SK-N-SH treated with all-trans-retinoic acid at 6 μM for 48 hours (cell line): Measurements from ENCODE around the gene SLC13A3.

Experiments
- ATAC-seq: fragments of 200-7000 bp; cut with Tn5 transposase; 3 replicates; pipeline ENCODE4 v1.9.1; 2020; ENCODE audit warnings: mild to moderate bottlenecking, moderate library complexity
- ARNTL ChIP-seq: fragments of 450-650 bp; formaldehyde crosslinking; IDR thresholded peaks from 2 replicates; pipeline ENCODE4 v1.5.0; 2020; ENCODE audit warnings: low read depth, mild to moderate bottlenecking, moderate library complexity, borderline replicate concordance
- BACH2 ChIP-seq: fragments of 250-450 bp; sonication (Bioruptor Pico); IDR thresholded peaks from 2 replicates; pipeline ENCODE4 v1.9.0; 2021; ENCODE audit warnings: mild to moderate bottlenecking, borderline replicate concordance
- CSDC2 ChIP-seq: fragments of 250-450 bp; sonication (Bioruptor Pico); IDR thresholded peaks from 2 replicates; pipeline ENCODE4 v1.5.0; 2020; ENCODE audit warnings: mild to moderate bottlenecking, moderate library complexity
- CSRNP3 ChIP-seq: fragments of 250-450 bp; sonication (Bioruptor Pico); IDR thresholded peaks from 2 replicates; pipeline ENCODE4 v1.5.1; 2021; ENCODE audit warnings: mild to moderate bottlenecking, moderate library complexity
- ESRRG ChIP-seq: fragments of 250-450 bp; sonication (Bioruptor Pico); IDR thresholded peaks from 2 replicates; pipeline ENCODE4 v1.6.1; 2021; ENCODE audit warnings: mild to moderate bottlenecking
- GLIS3 ChIP-seq: fragments of 250-450 bp; sonication (Bioruptor Pico); IDR thresholded peaks from 2 replicates; pipeline ENCODE4 v1.5.0; 2020; ENCODE audit warnings: mild to moderate bottlenecking, moderate library complexity
- ISL1 ChIP-seq: fragments of 250-450 bp; sonication (Bioruptor Pico); IDR thresholded peaks from 2 replicates; pipeline ENCODE4 v2.1.2; 2022; ENCODE audit warnings: mild to moderate bottlenecking, moderate library complexity
- POU6F1 ChIP-seq: fragments of 250-450 bp; sonication (Bioruptor Pico); IDR thresholded peaks from 2 replicates; pipeline ENCODE4 v1.8.0; 2021; ENCODE audit warnings: low read depth, mild to moderate bottlenecking, moderate library complexity, borderline replicate concordance
- PPARA ChIP-seq: fragments of 250-450 bp; sonication (Bioruptor Pico); IDR thresholded peaks from 2 replicates; pipeline ENCODE4 v1.5.0; 2020; ENCODE audit warnings: mild to moderate bottlenecking, borderline replicate concordance
- RARB ChIP-seq: fragments of 250-450 bp; sonication (Bioruptor Pico); IDR thresholded peaks from 2 replicates; pipeline ENCODE4 v1.8.0; 2021; ENCODE audit warnings: mild to moderate bottlenecking, moderate library complexity
- SNAI2 ChIP-seq: fragments of 250-450 bp; sonication (Bioruptor Pico); IDR thresholded peaks from 2 replicates; pipeline ENCODE4 v1.5.0; 2020; ENCODE audit warnings: mild to moderate bottlenecking, moderate library complexity
- TCF4 ChIP-seq: fragments of 250-450 bp; sonication (Bioruptor Pico); IDR thresholded peaks from 2 replicates; pipeline ENCODE4 v1.8.0; 2021; ENCODE audit warnings: mild to moderate bottlenecking, moderate library complexity, borderline replicate concordance
- TSHZ2 ChIP-seq: fragments of 250-450 bp; sonication (Bioruptor Pico); IDR thresholded peaks from 2 replicates; pipeline ENCODE4 v1.5.0; 2020; ENCODE audit warnings: mild to moderate bottlenecking, moderate library complexity
- ZC3H10 ChIP-seq: fragments of 250-450 bp; sonication (Bioruptor Pico); IDR thresholded peaks from 2 replicates; pipeline ENCODE4 v1.5.1; 2021; ENCODE audit warnings: mild to moderate bottlenecking, moderate library complexity
- ZFP3 ChIP-seq: fragments of 250-450 bp; sonication (Bioruptor Pico); IDR thresholded peaks from 2 replicates; pipeline ENCODE4 v1.5.0; 2020; ENCODE audit warnings: mild to moderate bottlenecking, moderate library complexity
- ZFP30 ChIP-seq: fragments of 450-650 bp; formaldehyde crosslinking; IDR thresholded peaks from 2 replicates; pipeline ENCODE4 v1.5.0; 2022; ENCODE audit warnings: mild to moderate bottlenecking, moderate library complexity
- ZNF565 ChIP-seq: fragments of 450-650 bp; formaldehyde crosslinking; conservative IDR thresholded peaks from 2 replicates; pipeline ENCODE4 v1.5.0; 2020; ENCODE audit warnings: low read depth, mild to moderate bottlenecking, moderate library complexity
- ZNF70 ChIP-seq: fragments of 450-650 bp; formaldehyde crosslinking; IDR thresholded peaks from 2 replicates; pipeline ENCODE4 v1.5.0; 2020; ENCODE audit warnings: mild to moderate bottlenecking, moderate library complexity
- ZNF8 ChIP-seq: fragments of 450-650 bp; formaldehyde crosslinking; IDR thresholded peaks from 2 replicates; pipeline ENCODE4 v1.5.0; 2020; ENCODE audit warnings: mild to moderate bottlenecking, moderate library complexity
- TF ChIP-seq, protein P1 (sequence below): fragments of 250-450 bp; sonication (Bioruptor Pico); IDR thresholded peaks from 2 replicates; pipeline ENCODE4 v1.8.0; 2020; ENCODE audit warnings: mild to moderate bottlenecking, moderate library complexity, borderline replicate concordance
- TF ChIP-seq, protein P2 (sequence below): fragments of 250-450 bp; sonication (Bioruptor Pico); IDR thresholded peaks from 2 replicates; pipeline ENCODE4 v1.5.1; 2020; ENCODE audit warnings: low read depth, mild to moderate bottlenecking, moderate library complexity

The SLC13A3 gene

GRCh38 chr20:46631874-46632446, 19.3 kb downstream of the SLC13A3 start:
- no peak for ATAC-seq
- TF ChIP-seq TCF4 (CRISPR knock-in tag), result no peak
- TF ChIP-seq BACH2 (CRISPR knock-in tag), result no peak
- no peak for TF ChIP-seq ZFP30 (CRISPR knock-in tag)
- no peak for TF ChIP-seq ZC3H10 (CRISPR knock-in tag)
- TF ChIP-seq CSRNP3, result no peak
- TF ChIP-seq ZFP3 (CRISPR knock-in tag), result no peak
- TF ChIP-seq, protein P1, sequence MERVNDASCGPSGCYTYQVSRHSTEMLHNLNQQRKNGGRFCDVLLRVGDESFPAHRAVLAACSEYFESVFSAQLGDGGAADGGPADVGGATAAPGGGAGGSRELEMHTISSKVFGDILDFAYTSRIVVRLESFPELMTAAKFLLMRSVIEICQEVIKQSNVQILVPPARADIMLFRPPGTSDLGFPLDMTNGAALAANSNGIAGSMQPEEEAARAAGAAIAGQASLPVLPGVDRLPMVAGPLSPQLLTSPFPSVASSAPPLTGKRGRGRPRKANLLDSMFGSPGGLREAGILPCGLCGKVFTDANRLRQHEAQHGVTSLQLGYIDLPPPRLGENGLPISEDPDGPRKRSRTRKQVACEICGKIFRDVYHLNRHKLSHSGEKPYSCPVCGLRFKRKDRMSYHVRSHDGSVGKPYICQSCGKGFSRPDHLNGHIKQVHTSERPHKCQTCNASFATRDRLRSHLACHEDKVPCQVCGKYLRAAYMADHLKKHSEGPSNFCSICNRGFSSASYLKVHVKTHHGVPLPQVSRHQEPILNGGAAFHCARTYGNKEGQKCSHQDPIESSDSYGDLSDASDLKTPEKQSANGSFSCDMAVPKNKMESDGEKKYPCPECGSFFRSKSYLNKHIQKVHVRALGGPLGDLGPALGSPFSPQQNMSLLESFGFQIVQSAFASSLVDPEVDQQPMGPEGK (CRISPR knock-in tag), result no peak
- TF ChIP-seq TSHZ2 (CRISPR knock-in tag), result no peak
- TF ChIP-seq GLIS3, result no peak
- no peak for TF ChIP-seq RARB (CRISPR knock-in tag)
- no peak for TF ChIP-seq SNAI2 (CRISPR knock-in tag)
- no peak for TF ChIP-seq ESRRG (CRISPR knock-in tag)
- no peak for TF ChIP-seq PPARA
- TF ChIP-seq CSDC2 (CRISPR knock-in tag), result no peak
- TF ChIP-seq ISL1, result no peak
- TF ChIP-seq ARNTL, result no peak

- TF ChIP-seq ISL1 (no peak), ARNTL (no peak), BACH2 (CRISPR knock-in tag) (no peak), RARB (CRISPR knock-in tag) (no peak), TSHZ2 (CRISPR knock-in tag) (no peak), ZNF70 (CRISPR knock-in tag) (no peak), GLIS3 (no peak), POU6F1 (no peak), SNAI2 (CRISPR knock-in tag) (no peak), ZNF8 (no peak), ZNF565 (CRISPR knock-in tag) (no peak)
- TF ChIP-seq, protein P1 (CRISPR knock-in tag), result no peak
- TF ChIP-seq, protein P2, sequence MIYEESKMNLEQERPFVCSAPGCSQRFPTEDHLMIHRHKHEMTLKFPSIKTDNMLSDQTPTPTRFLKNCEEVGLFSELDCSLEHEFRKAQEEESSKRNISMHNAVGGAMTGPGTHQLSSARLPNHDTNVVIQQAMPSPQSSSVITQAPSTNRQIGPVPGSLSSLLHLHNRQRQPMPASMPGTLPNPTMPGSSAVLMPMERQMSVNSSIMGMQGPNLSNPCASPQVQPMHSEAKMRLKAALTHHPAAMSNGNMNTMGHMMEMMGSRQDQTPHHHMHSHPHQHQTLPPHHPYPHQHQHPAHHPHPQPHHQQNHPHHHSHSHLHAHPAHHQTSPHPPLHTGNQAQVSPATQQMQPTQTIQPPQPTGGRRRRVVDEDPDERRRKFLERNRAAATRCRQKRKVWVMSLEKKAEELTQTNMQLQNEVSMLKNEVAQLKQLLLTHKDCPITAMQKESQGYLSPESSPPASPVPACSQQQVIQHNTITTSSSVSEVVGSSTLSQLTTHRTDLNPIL, result no peak
Observed at GRCh38 chr20:46631212-46631869, 19.9 kb downstream of the SLC13A3 start.

More at GRCh38 chr20:46631212-46631869, 19.9 kb downstream of the SLC13A3 start:
- ATAC-seq, result no peak
